Nephron (organoid): ENCODE measurements around the gene CSF3.
A peak's percentile ranks its signal among the peaks of the same experiment; 100 is the strongest.

Source experiments
- H3K27ac Mint-ChIP-seq, 3 experiments: 2 replicates each; pipeline ENCODE4 v1.8.0; 2020; ENCODE audit warnings: mixed read lengths in 3 of 3, mild to moderate bottlenecking in 2 of 3, moderate library complexity in 1 of 3
- H3K27me3 Mint-ChIP-seq: 2 replicates; pipeline ENCODE4 v1.8.0; 2021; ENCODE audit warnings: low read depth, mild to moderate bottlenecking, moderate library complexity, mixed read lengths
- H3K36me3 Mint-ChIP-seq: 2 replicates; pipeline ENCODE4 v1.8.0; 2020; ENCODE audit warnings: low read depth, mixed read lengths
- H3K4me1 Mint-ChIP-seq: 2 replicates; pipeline ENCODE4 v1.8.0; 2020; ENCODE audit warnings: mixed read lengths
- H3K4me3 Mint-ChIP-seq, 3 experiments: 2 replicates each; pipeline ENCODE4 v1.8.0; 2020; ENCODE audit warnings: mild to moderate bottlenecking in 3 of 3, mixed read lengths in 3 of 3, moderate library complexity in 2 of 3
- H3K9me3 Mint-ChIP-seq: 2 replicates; pipeline ENCODE4 v1.8.0; 2020; ENCODE audit warnings: mixed read lengths
- CTCF ChIP-seq, 3 experiments: fragments of 200-600 bp; sonication (generic); IDR thresholded peaks; one replicate each; pipeline ENCODE4 v1.5.0; 2021; ENCODE audit warnings: antibody characterized with exemption in 3 of 3; ENCODE audit not compliant: unreplicated experiment in 3 of 3

The CSF3 gene

GRCh38 chr17:40019140-40019991, 4.1 kb downstream of the CSF3 start:
- peak overlapping the region; percentile 37 to 60 (median 57) for H3K4me3 Mint-ChIP-seq
- H3K27ac Mint-ChIP-seq: peak overlapping the region; percentile 69 to 97 (median 92)
- H3K4me1 Mint-ChIP-seq: peaks cover 58% of the 10 kb centered on the region
- TF ChIP-seq CTCF (IDR thresholded peaks at IDR 0.05; ENCODE audit: unreplicated experiment in 3 of 3): no peak
- no peaks in the 10 kb centered on the region for H3K27me3 Mint-ChIP-seq
- H3K9me3 Mint-ChIP-seq: no peaks in the 10 kb centered on the region
- peaks cover 28% of the 10 kb centered on the region for H3K36me3 Mint-ChIP-seq

GRCh38 chr17:40020146-40020545, 4.9 kb downstream of the CSF3 start:
- H3K4me1 Mint-ChIP-seq: peaks cover 51% of the 10 kb centered on the region
- no peak for TF ChIP-seq CTCF (IDR thresholded peaks at IDR 0.05; ENCODE audit: unreplicated experiment in 3 of 3)
- H3K27me3 Mint-ChIP-seq: no peaks in the 10 kb centered on the region
- H3K36me3 Mint-ChIP-seq: peaks cover 29% of the 10 kb centered on the region
- H3K4me3 Mint-ChIP-seq: no peak overlapping the region
- peak overlapping the region in 1 of 3 experiments; percentile 92 for H3K27ac Mint-ChIP-seq
- H3K9me3 Mint-ChIP-seq: no peaks in the 10 kb centered on the region

- H3K36me3 Mint-ChIP-seq: peaks cover 43% of the 10 kb centered on the region
- H3K27ac Mint-ChIP-seq: peak overlapping the region in 2 of 3 experiments; percentile 24 to 56
- H3K4me1 Mint-ChIP-seq: peaks cover 56% of the 10 kb centered on the region
- peak overlapping the region in 1 of 3 experiments; percentile 38 for H3K4me3 Mint-ChIP-seq
- no peaks in the 10 kb centered on the region for H3K27me3 Mint-ChIP-seq
- H3K9me3 Mint-ChIP-seq: no peaks in the 10 kb centered on the region
- TF ChIP-seq CTCF (IDR thresholded peaks at IDR 0.05; ENCODE audit: unreplicated experiment in 3 of 3): no peak
Observed at GRCh38 chr17:40021451-40021971, 6.3 kb downstream of the CSF3 start.

- TF ChIP-seq CTCF (IDR thresholded peaks at IDR 0.05; ENCODE audit: unreplicated experiment in 3 of 3): no peak
- Mint-ChIP-seq H3K27ac (no peak overlapping the region), H3K4me1 (peaks cover 46% of the 10 kb centered on the region), H3K36me3 (peaks cover 47% of the 10 kb centered on the region), H3K4me3 (no peak overlapping the region), H3K27me3 (no peaks in the 10 kb centered on the region), H3K9me3 (no peaks in the 10 kb centered on the region)
Observed at GRCh38 chr17:40022497-40022896, 7.3 kb downstream of the CSF3 start.

GRCh38 chr17:40022961-40023541, 7.8 kb downstream of the CSF3 start:
- H3K4me1 Mint-ChIP-seq: peaks cover 40% of the 10 kb centered on the region
- no peaks in the 10 kb centered on the region for H3K27me3 Mint-ChIP-seq
- no peaks in the 10 kb centered on the region for H3K9me3 Mint-ChIP-seq
- no peak overlapping the region for H3K4me3 Mint-ChIP-seq
- peaks cover 47% of the 10 kb centered on the region for H3K36me3 Mint-ChIP-seq
- no peak for TF ChIP-seq CTCF (IDR thresholded peaks at IDR 0.05; ENCODE audit: unreplicated experiment in 3 of 3)
- peak overlapping the region in 1 of 3 experiments; percentile 61 for H3K27ac Mint-ChIP-seq
